Choroid plexus epithelial cell (primary cell): ENCODE measurements around the gene RFXAP.

Source experiments
- DNase-seq: peaks from one replicate; pipeline ENCODE4 v3.0.0-alpha.2; 2010; ENCODE audit warnings: low read depth
- H3K4me3 ChIP-seq: 2 replicates; pipeline ENCODE4 v1.5.1; 2011; ENCODE audit warnings: low read depth, mild to moderate bottlenecking, control low read depth, low read length, moderate library complexity
- CTCF ChIP-seq: conservative IDR thresholded peaks from 2 replicates; pipeline ENCODE4 v1.5.1; 2011; ENCODE audit warnings: low read depth, mild to moderate bottlenecking, control low read depth, inconsistent platforms, low read length, moderate library complexity

The RFXAP gene

DNA sequence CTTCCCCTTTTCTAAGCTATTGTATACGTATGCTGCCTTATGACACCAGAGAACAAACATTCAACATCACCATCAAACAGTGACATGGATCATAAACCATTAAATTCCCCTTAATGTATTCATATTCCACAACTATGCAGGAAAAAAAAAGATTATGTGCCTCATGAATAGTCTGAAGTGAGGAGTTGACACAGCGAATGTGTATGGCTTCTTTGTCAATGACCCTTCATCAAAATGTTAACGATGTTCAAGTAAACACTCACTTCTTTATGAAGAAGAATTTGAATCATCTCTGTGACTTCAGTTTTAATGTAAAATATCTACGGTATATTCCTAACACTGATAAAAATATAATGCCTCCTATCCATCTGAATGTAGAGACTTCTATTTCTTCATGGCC lies 56.4 kb downstream of the RFXAP start:
- H3K4me3 ChIP-seq, result no peak overlapping the region
- DNase-seq, result no peak
- no peak for TF ChIP-seq CTCF

GRCh38 chr13:36875961-36876360 lies 56.9 kb downstream of the RFXAP start:
- no peak overlapping the region for H3K4me3 ChIP-seq
- no peak for DNase-seq
- no peak for TF ChIP-seq CTCF
